GM19438 (cell line): ENCODE measurements around the gene SPNS1.

ENCODE experiments used
- ATAC-seq: cut with Tn5 transposase; IDR thresholded peaks from one replicate; pipeline ENCODE4 v1.9.1; 2021; ENCODE audit warnings: low read depth; ENCODE audit not compliant: unreplicated experiment

SPNS1 gene

DNA sequence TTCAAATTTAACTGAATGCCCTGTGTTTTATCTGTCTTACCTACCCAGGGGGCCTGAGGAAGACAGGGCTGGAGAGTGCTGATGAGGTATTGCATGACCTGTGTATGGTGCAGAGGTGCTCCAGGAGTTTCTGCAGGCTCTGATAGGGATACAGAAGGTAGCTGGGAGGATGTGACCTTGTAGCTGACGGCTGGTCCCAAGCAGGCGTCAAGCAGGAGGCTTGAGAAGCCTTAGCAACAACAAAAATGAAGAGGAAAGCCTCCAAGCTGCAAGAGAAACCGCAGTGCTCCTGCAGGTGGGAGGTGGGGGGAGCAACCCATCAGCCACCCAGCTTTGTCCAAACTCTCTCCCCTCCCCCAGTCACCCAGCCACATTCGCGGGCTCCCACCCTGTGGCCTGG is 50.6 kb downstream of the SPNS1 start:
- ATAC-seq = no peak

DNA sequence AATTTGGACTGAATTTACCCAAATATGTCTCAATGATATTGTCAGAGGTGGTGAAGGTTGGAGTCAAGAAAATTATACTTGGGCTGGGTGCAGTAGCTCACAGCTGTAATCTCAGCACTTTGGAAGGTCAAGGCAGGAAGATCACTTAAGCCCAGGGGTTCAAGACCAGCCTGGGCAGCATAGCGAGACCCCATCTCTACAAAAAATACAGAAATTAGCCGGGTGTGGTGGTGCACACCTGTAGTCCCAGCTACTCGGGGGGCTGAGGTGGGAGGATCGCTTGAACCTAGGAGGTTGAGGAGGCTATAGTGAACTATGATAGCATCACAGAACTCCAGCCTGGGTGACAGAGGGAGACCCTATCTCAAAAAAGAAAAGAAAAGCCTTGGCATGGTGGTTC is 51.2 kb downstream of the SPNS1 start:
- no peak for ATAC-seq

DNA sequence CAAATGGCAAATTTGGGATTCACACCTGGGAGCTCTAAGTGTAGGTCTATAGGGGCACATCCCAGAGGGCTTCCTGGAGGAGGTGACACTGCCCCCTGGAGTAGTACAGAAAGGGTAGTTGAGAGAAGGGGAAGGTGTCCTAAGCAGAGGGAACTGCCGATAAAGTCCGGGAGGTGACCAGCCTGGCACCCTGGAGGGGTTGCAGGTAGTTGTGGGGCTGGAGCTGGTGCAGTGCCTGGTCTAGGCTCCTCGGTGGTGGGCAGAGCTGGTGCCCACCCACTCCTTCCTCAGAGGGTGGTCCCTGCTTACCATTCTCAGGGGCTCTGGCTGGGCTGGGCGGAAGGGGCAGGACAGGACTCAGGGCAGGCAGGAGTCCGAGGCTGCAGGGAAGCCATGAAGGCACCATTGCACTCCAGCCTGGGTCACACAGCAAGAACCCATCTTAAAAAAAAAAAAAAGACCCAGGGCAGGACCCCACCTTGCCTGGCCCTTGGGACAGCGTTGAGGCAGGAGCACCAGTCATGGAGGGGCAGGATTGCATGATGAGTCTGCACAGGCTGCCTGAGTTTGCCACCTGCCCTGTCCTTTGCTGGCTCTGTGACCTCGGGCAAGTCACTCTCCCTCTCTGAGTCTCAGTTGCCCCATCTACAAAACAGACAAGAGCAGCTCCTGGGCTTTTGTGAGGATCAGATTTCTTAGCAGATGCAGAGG is 54.0 kb downstream of the SPNS1 start:
- ATAC-seq = no peak

DNA sequence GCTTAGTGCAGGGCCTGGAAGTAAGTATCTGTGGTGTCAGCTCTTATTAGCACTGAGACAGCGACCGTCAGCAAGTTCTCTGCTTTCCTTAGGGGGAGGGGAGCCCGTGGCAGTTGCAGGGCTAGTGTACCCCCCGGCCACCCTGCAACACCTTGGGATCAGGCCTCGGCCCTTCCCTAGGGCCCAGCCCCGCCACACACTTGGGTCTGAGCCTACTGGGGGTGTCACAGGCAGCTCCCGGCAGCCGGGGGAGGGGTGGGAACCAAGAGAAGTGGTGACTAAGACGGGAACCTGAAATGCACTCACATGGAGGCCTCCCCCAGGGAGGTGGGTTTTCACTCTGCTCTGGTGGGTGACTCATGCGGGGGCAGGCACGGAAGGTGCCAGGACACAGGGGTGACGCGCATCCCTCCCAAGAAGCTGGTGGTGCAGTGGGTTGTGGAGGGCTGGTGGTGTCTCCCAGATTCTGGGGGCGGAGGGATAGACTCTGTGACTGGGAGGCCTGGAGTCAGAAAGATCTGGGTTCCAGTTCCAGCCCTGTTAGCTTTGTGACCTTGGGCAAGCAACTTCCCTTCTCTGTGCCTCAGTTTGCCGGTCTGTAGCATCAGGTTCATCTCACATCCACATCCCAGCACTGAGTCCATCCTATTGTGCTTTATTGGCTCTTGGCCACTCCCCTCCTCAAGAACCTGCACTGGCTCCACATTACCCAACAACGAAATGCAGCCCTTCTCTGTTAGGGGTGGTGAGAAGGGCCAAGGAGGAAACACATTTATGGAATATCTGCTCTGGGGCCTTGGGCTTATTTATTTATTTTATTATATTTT is 54.8 kb downstream of the SPNS1 start:
- no peak for ATAC-seq

DNA sequence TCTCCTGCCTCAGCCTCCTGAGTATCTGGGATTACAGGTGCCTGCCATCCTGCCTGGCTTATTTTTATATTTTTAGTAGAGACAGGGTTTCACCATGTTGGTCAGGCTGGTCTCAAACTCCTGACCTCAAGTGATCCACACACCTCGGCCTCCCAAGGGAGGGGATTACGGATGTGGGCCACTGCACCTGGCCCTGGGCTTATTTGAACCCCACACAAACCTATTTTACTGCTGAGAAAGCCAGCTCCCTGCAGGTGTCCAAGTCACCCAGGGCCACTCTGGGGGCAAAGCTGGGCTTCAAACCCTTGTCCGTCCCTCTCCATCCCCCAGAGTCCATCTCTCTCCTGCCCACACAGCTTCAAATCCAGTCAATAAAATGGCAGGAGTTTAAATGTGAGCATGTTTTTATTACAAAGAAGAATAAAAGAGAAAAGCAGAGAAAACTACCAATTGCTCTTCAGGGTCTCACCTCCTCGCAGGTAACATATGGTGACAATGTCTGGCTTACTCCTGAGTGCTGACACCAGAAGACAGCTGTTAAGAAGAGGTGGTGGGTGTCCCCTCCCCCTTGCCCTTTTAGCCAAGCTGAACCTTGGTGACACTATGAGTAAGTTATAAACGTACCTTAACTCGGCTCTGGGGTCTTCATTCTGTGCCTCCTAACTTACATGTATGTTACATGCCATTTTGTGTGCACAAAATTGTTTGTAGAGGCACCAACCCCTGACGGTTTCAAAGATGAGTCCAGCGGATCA is 55.7 kb downstream of the SPNS1 start:
- ATAC-seq = no peak
